Smooth muscle cell (in vitro differentiated cells): Measurements from ENCODE around the gene USP53. TPM values are rescaled to one million over a fixed set of nuclear protein-coding genes. Genes with fewer than 3 reads are reported as not detected.

Experiments
- DNase-seq: peaks from one replicate; lab custom pipeline; 2025; ENCODE audit not compliant: unreplicated experiment; lab: John Stamatoyannopoulos, UW
- H2AFZ ChIP-seq: fragments of 200-600 bp; sonication (generic); 2 replicates; pipeline ENCODE4 v1.6.0; 2016; ENCODE audit warnings: antibody characterized with exemption, low read depth, mild to moderate bottlenecking
- H3F3A ChIP-seq: fragments of 200-600 bp; sonication (generic); 2 replicates; pipeline ENCODE4 v1.6.0; 2017; ENCODE audit warnings: antibody characterized with exemption, low read depth
- H3K27ac ChIP-seq: fragments of 200-600 bp; sonication (generic); 2 replicates; pipeline ENCODE4 v1.5.1; 2016; ENCODE audit warnings: low read depth, mild to moderate bottlenecking
- H3K27me3 ChIP-seq: fragments of 200-600 bp; sonication (generic); 2 replicates; pipeline ENCODE4 v1.6.1; 2016; ENCODE audit warnings: low read depth, mild to moderate bottlenecking
- H3K36me3 ChIP-seq: fragments of 200-600 bp; sonication (generic); 2 replicates; pipeline ENCODE4 v1.5.1; 2016; ENCODE audit warnings: low read depth
- H3K4me1 ChIP-seq: fragments of 200-600 bp; sonication (generic); 2 replicates; pipeline ENCODE4 v1.5.1; 2016; ENCODE audit warnings: low read depth
- H3K4me2 ChIP-seq: fragments of 200-600 bp; sonication (generic); 2 replicates; pipeline ENCODE4 v1.6.0; 2016; ENCODE audit warnings: mild to moderate bottlenecking
- H3K4me3 ChIP-seq: fragments of 200-600 bp; sonication (generic); 2 replicates; pipeline ENCODE4 v1.5.1; 2016; ENCODE audit warnings: mild to moderate bottlenecking
- H3K79me2 ChIP-seq: fragments of 200-600 bp; sonication (generic); 2 replicates; pipeline ENCODE4 v1.6.0; 2016; ENCODE audit warnings: low read depth, mild to moderate bottlenecking
- H3K9ac ChIP-seq: fragments of 200-600 bp; sonication (generic); 2 replicates; pipeline ENCODE4 v1.6.0; 2016; ENCODE audit warnings: low read depth
- H3K9me3 ChIP-seq: fragments of 200-600 bp; sonication (generic); replicated peaks from 2 replicates; pipeline ENCODE4 v1.5.1; 2016; ENCODE audit warnings: low read depth
- H4K20me1 ChIP-seq: fragments of 200-600 bp; sonication (generic); 2 replicates; pipeline ENCODE4 v1.6.0; 2016; ENCODE audit warnings: low read depth
- WGBS: methylation state at CpG from one replicate; pipeline ENCODE4 v1.1.7; 2016; ENCODE audit warnings: low lambda C conversion rate; 5-methylcytosine and 5-hydroxymethylcytosine counted together
- polyA plus RNA-seq: library from polyadenylated mRNA; unstranded; fragments of >200 nt; fragmentation: Nextera tagmentation; extraction: Ambion mirVana; gene quantifications from 2 replicates; pipeline ENCODE4 v1.2.1, GENCODE V29; 2016
- total RNA-seq: library from RNA; depleted of rRNA; stranded (reverse); fragments of >200 nt; gene quantifications from 2 replicates; pipeline ENCODE4 v1.2.3, GENCODE V29; 2014
- TF ChIP-seq, protein P1 (sequence below): fragments of 200-600 bp; sonication (generic); IDR thresholded peaks from 2 replicates; pipeline ENCODE4 v1.5.1; 2017; ENCODE audit warnings: borderline replicate concordance, mild to moderate bottlenecking, antibody characterized with exemption; ENCODE audit not compliant: insufficient read depth, poor library complexity, severe bottlenecking

The USP53 gene
- total and polyA plus RNA-seq, 2 experiments from 2014 or later, result 4.2 to 16.3 TPM

DNA sequence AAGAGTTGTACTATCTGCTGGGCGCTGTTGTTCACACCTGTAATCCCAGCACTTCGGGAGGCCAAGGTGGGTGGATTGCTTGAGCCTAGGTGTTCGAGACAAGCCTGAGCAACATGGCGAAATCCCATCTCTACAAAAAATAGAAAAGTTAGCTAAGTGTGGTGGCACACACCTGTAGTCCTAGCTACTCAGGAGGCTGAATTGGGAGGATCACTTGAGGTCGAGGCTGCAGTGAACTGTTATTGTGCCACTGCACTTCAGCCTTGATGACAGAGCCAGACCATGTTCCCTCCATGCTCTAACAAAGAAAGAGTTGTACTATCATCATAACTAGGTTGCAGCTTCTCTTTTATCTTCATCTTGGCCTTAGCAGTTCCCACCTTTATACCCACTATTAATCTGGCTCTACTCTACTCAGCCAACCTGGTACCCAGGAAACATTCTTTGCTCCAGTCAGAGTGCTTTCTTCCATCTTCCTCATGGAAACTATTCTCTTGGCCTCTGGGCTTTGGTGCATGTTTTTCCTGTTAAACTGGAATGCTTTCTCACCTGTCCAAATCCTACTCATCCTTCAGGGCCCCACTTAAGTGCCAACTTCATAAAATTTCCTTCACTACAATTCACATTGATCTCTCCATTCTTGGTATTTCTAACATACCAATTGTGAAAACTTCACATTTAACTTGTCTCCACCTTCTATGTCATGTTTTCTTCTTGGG is 91.2 kb downstream of the USP53 start:
- Histone ChIP-seq H3K4me2 (no peak overlapping the region), H3K4me1 (peaks cover 4% of the 10 kb centered on the region), H3K36me3 (no peaks in the 10 kb centered on the region), H3K27me3 (no peaks in the 10 kb centered on the region), H3K9ac (no peak overlapping the region), H2AFZ (no peak overlapping the region), H3K27ac (no peak overlapping the region), H3K79me2 (peaks cover 11% of the 10 kb centered on the region), H3K9me3 (no peaks in the 10 kb centered on the region), H3F3A (no peaks in the 10 kb centered on the region), H3K4me3 (no peak overlapping the region), H4K20me1 (peaks cover 4% of the 10 kb centered on the region)
- 94% methylated on average over 5 of the region's 5 CpGs for WGBS
- TF ChIP-seq, protein P1, sequence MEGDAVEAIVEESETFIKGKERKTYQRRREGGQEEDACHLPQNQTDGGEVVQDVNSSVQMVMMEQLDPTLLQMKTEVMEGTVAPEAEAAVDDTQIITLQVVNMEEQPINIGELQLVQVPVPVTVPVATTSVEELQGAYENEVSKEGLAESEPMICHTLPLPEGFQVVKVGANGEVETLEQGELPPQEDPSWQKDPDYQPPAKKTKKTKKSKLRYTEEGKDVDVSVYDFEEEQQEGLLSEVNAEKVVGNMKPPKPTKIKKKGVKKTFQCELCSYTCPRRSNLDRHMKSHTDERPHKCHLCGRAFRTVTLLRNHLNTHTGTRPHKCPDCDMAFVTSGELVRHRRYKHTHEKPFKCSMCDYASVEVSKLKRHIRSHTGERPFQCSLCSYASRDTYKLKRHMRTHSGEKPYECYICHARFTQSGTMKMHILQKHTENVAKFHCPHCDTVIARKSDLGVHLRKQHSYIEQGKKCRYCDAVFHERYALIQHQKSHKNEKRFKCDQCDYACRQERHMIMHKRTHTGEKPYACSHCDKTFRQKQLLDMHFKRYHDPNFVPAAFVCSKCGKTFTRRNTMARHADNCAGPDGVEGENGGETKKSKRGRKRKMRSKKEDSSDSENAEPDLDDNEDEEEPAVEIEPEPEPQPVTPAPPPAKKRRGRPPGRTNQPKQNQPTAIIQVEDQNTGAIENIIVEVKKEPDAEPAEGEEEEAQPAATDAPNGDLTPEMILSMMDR, result no peak
- DNase-seq, result no peak

DNA sequence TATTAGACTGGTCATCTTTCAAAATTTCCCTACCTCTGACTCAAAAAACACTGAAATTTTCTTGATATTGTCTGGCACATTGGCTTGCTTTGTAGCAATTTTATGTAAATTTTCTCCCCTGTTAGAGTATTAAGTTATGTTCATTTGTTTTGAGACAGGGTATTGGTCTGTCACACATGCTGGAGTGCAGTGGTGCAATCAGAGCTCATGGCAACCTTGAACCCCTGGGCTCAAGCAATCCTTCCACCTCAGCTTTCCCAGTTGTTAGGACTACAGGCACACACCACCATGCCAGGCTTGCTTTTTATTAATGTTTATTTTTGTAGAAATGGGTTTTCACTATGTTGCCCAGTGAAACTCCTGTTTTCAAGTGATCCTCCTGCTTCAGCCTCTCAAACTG is 91.9 kb downstream of the USP53 start:
- no peak overlapping the region for H3K4me2 ChIP-seq

DNA sequence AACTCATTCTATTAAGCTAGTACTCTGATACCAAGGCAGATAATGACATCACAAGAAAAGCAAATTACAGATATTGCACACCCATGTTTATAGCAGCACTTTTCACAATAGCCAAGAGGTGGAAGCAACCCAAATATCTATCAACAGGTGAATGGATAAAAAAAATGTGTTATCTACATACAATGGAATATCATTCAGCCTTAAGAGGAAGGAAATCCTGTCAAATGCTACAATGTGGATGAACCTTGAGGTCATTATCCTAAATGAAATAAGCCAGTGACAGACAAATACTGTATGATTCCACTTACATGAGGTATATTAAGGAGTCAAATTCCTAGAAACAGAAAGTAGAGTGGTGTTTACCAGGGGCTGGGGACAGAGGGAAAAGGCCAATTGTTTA is 95.1 kb downstream of the USP53 start:
- Histone ChIP-seq H3K36me3 (no peaks in the 10 kb centered on the region), H3K9me3 (no peaks in the 10 kb centered on the region), H3F3A (no peaks in the 10 kb centered on the region), H3K9ac (no peak overlapping the region), H4K20me1 (no peaks in the 10 kb centered on the region), H3K4me3 (no peak overlapping the region), H3K27ac (no peak overlapping the region), H3K27me3 (peaks cover 2% of the 10 kb centered on the region), H3K4me2 (no peak overlapping the region), H3K79me2 (no peaks in the 10 kb centered on the region), H3K4me1 (no peaks in the 10 kb centered on the region), H2AFZ (no peak overlapping the region)
- no peak for DNase-seq
- TF ChIP-seq, protein P1, result no peak

More for the DNA sequence above, 91.9 kb downstream of the USP53 start:
- TF ChIP-seq, protein P1, result no peak
- H2AFZ ChIP-seq, result no peak overlapping the region
- H3K4me3 ChIP-seq, result no peak overlapping the region
- no peaks in the 10 kb centered on the region for H3F3A ChIP-seq
- H3K79me2 ChIP-seq, result peaks cover 4% of the 10 kb centered on the region
- no peaks in the 10 kb centered on the region for H3K27me3 ChIP-seq
- DNase-seq, result no peak
- no peaks in the 10 kb centered on the region for H3K36me3 ChIP-seq
- no peak overlapping the region for H3K27ac ChIP-seq
- H4K20me1 ChIP-seq, result no peaks in the 10 kb centered on the region
- no peak overlapping the region for H3K9ac ChIP-seq
- no peaks in the 10 kb centered on the region for H3K9me3 ChIP-seq
- no peaks in the 10 kb centered on the region for H3K4me1 ChIP-seq

DNA sequence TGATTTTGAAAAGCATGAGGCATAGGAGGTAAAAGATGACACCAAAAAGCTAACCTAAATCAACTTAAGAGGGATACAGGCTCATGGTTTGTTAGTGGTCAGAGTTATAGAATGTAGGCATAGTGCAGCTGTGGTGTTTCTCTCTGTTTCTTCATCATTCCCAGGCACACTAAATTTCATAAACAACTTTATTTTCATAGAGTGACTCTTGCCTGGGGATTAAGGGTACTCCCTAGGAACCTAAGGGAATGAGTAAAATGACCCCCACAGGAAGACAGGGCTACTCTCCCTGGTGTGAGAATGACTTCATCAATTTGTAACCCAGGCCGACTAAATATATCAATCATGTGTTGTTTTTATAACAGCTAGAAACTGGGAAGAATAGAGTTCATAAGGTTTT is 98.3 kb downstream of the USP53 start:
- Histone ChIP-seq H3K27me3 (peaks cover 7% of the 10 kb centered on the region), H3K79me2 (no peaks in the 10 kb centered on the region), H3K4me1 (no peaks in the 10 kb centered on the region), H3K4me2 (no peak overlapping the region), H4K20me1 (no peaks in the 10 kb centered on the region), H3K27ac (no peak overlapping the region), H3F3A (no peaks in the 10 kb centered on the region), H3K9ac (no peak overlapping the region), H3K4me3 (no peak overlapping the region), H3K36me3 (no peaks in the 10 kb centered on the region), H3K9me3 (no peaks in the 10 kb centered on the region), H2AFZ (no peak overlapping the region)
- DNase-seq, result no peak
- 83% methylated on average over 1 of the region's 1 CpG for WGBS
- TF ChIP-seq, protein P1, result no peak
